EL (cell line): ENCODE results near the gene PSMB4.
A peak's percentile ranks its signal among the peaks of the same experiment; 100 is the strongest.
"Not testable (repeated sequence)": the region's sequence is repeated elsewhere in the genome, so short reads cannot be mapped to it uniquely, and the experiment has no call there.

ENCODE experiments used
- DNase-seq: peaks from one replicate; pipeline ENCODE4 v3.0.0-alpha.2; 2016

PSMB4 gene

DNA sequence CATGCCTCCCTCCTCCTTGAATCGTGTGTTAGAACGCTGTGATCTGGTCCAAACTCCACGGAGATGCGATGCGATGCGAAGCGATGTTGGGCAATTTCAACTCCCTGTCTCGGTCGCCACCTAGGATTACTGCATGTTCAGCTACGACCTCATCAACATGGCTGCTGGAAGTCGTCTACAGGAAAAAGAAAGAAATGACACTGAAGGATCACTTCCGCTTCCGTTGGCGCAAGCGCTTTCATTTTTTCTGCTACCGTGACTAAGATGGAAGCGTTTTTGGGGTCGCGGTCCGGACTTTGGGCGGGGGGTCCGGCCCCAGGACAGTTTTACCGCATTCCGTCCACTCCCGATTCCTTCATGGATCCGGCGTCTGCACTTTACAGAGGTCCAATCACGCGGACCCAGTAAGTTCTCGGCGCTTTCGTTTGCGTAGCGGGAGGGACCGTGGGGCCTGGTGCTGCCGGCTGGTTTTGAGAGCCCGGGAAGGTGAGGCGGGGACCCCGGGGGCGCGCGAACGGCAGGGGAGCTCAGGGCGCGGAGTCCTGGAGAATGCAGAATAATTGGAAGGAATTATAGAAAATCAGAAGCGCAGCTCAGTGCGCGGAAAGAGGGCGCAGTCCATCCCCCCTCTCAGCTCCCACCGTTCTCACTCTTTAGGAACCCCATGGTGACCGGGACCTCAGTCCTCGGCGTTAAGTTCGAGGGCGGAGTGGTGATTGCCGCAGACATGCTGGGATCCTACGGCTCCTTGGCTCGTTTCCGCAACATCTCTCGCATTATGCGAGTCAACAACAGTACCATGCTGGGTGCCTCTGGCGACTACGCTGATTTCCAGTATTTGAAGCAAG, at the start of gene PSMB4:
PSMB4 (plus strand) TSS at position 250 of the 848 bp plus-strand sequence; CDS start at position 265, 15 bp downstream.
- DNase-seq, result peak; percentile 92

- not testable (repeated sequence) for DNase-seq
Observed at GRCh38 chr1:151350323-151350722, 49.0 kb upstream of the PSMB4 start.

DNA sequence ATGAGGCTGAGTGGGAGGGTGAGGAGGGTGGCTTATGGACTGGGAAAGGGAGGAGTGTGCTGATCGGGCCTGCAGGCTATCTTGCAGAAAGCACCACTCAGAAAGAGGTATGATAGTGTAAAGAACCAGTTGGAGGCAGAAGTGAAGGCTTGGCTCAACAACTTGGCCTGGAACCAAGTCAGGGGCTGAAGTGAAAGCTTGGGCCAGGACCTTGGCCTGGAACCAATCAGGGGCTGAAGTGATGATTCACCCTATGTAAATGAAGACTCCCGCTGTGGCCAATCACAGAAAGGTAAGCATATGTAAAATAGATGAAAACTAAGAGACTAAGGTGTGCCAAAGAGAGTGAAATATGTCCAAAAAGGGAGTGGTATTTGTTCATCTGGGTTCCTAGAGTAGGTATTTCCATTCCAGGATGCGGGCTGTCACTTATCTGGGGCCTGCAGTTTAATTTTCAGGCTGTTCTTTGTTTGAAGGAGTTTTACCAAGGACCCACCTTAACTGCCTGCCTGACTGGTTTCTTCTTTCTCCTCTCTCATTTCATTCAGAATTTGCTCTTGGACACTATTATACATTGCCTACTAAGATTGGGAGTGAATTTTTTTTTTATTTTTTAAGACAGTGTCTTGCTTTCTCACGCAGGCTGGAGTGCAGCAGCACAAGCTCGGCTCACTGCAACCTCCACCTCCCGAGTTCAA, 47.2 kb upstream of the PSMB4 start:
- no peak for DNase-seq

GRCh38 chr1:151356696-151357095, 42.7 kb upstream of the PSMB4 start:
- DNase-seq, result no peak

GRCh38 chr1:151361883-151362282, 37.5 kb upstream of the PSMB4 start:
- DNase-seq, result no peak

- no peak for DNase-seq
Observed at GRCh38 chr1:151362308-151363155, 36.8 kb upstream of the PSMB4 start.

GRCh38 chr1:151364996-151365395, 34.4 kb upstream of the PSMB4 start:
- DNase-seq, result no peak

GRCh38 chr1:151367658-151368392, 31.5 kb upstream of the PSMB4 start:
- DNase-seq, result no peak

- DNase-seq, result no peak
Observed at GRCh38 chr1:151368393-151369301, 30.7 kb upstream of the PSMB4 start.

GRCh38 chr1:151369302-151369610, 30.1 kb upstream of the PSMB4 start:
- no peak for DNase-seq

DNA sequence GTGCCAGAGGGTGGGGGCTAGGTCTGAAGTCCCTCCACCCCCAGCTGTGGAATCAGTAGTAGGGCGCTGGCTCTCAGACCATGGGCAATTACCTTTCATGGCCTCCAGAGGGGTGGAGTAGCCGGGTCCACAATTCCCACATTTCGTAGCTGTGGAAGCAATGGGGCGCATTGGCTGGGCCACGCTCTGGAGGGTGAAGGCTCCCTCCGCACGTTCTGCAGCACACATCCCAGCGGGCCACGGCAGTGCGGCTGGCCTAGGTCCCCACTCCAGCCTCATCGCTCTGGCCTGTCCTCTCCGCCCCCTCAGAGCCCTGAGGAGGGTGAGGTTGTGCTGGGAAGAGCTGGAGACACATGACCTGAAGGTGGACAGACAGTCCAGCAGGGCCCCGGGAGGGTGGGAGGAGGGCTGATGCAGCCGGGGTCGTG, 29.7 kb upstream of the PSMB4 start:
- no peak for DNase-seq

DNA sequence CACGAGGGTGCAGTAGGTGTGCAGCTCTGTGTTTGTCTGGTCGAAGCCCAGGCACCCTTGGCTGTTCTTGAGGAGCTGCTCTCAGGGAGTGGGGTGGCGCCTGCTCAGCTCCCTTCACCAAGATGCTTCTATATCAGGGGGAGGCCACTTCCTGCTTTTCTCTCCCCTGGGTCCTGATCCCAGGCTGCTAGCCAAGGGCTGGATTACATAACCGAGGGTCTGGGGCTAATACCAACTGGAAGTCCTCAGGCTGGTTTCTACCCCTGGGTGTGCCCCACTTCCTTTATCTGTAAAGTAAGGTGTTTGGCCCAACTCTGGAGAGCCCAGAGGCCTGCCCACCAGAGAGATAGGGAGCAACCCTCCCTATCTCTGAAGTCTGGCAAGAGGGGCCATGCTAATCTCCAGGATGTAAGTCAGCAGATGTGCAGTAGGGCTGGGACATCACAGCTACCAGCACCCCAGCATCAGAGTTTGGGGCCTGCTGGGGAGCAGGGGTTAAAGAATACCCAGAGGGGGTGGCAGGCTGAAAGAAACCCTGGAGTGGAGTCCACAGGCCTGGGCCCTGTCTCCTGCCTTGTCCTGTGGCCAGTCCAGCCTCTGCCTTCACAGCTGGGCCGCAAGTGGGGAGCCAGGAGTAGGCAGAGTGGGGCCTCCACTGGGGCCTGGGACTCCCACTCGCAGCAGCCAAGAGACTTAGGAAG, 29.0 kb upstream of the PSMB4 start:
- DNase-seq, result no peak

DNA sequence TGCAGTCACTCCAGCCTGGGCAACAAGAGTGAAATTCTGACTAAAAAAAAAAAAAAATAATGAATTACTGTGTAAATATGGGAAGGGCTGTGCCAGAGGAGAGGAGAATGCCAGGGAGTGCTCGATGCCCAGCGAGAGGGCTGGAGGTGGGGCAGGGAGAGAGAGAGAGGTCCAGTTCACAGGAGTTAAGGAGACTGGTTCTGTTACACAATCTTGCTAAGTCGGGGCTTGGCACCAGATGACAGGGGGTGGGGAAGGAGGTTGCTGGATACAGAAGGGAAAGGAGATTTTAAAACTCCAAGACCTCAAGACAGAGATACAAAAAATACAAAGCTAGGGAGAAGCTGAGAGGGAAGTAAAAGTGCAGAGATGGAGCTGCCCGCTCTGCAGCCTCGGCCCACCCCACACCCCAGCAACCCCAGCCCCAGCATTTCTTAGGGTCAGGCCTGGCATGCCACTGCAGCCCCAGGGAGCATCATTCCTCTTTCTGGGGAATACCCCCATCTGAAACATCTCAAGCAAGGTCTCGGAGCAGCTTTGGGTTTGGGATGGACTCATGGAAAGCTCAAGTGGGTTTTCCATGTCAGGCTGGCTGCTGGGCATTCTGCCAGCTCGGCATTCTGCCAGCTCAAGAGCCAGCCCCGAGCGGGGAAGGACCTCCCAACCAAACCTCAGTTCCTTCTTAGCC, 27.9 kb upstream of the PSMB4 start:
- peak; percentile 44 for DNase-seq

- DNase-seq, result peak; percentile 76
Observed at GRCh38 chr1:151372058-151372934, 27.1 kb upstream of the PSMB4 start, which contains the start of gene SELENBP1. Gene SELENBP1 (minus strand): TSS chr1:151372705. CDS start chr1:151372641, 64 bp downstream.

GRCh38 chr1:151373196-151373595, 26.2 kb upstream of the PSMB4 start:
- DNase-seq, result no peak

GRCh38 chr1:151377150-151377884, 22.1 kb upstream of the PSMB4 start:
- no peak for DNase-seq

DNA sequence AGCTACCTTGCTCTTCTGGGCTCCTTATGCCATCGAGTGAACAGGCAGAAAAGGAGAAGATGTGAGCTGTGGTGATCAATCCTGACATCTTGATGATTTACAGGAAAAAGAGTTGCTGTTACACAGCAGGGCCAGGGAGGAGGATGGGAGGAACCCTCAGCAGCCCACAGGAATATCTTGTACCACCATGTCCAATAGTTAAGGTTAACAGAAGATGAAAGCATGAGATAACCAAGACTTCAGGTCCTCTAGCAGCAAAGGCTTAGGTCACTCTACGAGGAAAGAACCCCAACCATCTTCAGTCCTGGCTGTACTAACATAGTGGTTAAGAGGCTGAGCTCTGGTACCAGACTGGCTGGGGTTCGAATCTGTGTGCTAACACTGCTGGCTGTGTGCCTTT, 14.8 kb upstream of the PSMB4 start:
- DNase-seq, result no peak

GRCh38 chr1:151386002-151386401, 13.4 kb upstream of the PSMB4 start:
- DNase-seq, result no peak
